ENCODE measurements around the gene SLC28A1. TPM values are rescaled to one million over a fixed set of nuclear protein-coding genes. Genes with fewer than 3 reads are reported as not detected.

The SLC28A1 gene
- total RNA-seq, 1 experiment from 2014 or later, result 1.1 TPM

DNA sequence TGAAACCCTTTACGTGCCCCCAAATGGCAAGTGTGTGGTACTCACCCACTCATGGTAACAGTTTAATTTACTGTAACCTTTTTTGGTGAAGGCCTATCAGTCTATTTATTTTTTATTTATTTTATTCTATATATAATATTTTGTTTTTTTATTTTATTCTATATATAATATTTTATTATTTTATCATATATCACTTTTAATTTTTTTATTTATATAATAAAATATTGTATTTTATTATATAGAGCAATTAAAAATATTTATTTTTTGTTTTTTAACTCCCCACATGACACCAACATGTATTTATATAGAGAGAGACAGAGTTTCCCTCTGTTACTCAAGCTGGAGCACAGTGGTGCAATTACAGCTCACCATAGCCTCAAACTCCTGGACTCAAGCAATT lies 41.4 kb downstream of the SLC28A1 start:
- Histone ChIP-seq H3K9me3 (ENCODE audit: low read length) (no peaks in the 10 kb centered on the region), H3K27ac (ENCODE audit: low read length) (no peak overlapping the region), H3F3A (ENCODE audit: low read length, unreplicated experiment) (no peaks in the 10 kb centered on the region), H3K4me3 (ENCODE audit: low read length) (no peak overlapping the region), H3K79me2 (ENCODE audit: low read length) (no peaks in the 10 kb centered on the region), H3K4me2 (ENCODE audit: low read length) (no peak overlapping the region), H2AFZ (ENCODE audit: low read length) (no peak overlapping the region), H3K9me2 (replicated peaks; ENCODE audit: low read length) (no peaks in the 10 kb centered on the region), H3K36me3 (ENCODE audit: low read depth, low read length) (no peaks in the 10 kb centered on the region), H3K27me3 (ENCODE audit: low read length) (no peaks in the 10 kb centered on the region), H4K20me1 (ENCODE audit: low read length) (no peaks in the 10 kb centered on the region), H3K9ac (ENCODE audit: low read length) (no peak overlapping the region), H3K4me1 (ENCODE audit: insufficient read depth, low read length) (peaks cover 45% of the 10 kb centered on the region)
- intact Hi-C loops (cut with micrococcal nuclease), result loop anchor here (5.0 kb wide), 1 partner anchor 339 kb away; no protein-coding TSS in a partner anchor
- TF ChIP-seq, protein P1, sequence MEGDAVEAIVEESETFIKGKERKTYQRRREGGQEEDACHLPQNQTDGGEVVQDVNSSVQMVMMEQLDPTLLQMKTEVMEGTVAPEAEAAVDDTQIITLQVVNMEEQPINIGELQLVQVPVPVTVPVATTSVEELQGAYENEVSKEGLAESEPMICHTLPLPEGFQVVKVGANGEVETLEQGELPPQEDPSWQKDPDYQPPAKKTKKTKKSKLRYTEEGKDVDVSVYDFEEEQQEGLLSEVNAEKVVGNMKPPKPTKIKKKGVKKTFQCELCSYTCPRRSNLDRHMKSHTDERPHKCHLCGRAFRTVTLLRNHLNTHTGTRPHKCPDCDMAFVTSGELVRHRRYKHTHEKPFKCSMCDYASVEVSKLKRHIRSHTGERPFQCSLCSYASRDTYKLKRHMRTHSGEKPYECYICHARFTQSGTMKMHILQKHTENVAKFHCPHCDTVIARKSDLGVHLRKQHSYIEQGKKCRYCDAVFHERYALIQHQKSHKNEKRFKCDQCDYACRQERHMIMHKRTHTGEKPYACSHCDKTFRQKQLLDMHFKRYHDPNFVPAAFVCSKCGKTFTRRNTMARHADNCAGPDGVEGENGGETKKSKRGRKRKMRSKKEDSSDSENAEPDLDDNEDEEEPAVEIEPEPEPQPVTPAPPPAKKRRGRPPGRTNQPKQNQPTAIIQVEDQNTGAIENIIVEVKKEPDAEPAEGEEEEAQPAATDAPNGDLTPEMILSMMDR (conservative IDR thresholded peaks at IDR 0.05; ENCODE audit: low read depth, low read length), result no peak
- no peak for TF ChIP-seq EZH2phosphoT487 (IDR thresholded peaks at IDR 0.05; ENCODE audit: borderline replicate concordance, low read length)
- no peak for TF ChIP-seq EZH2 (IDR thresholded peaks at IDR 0.05; ENCODE audit: low read length, unreplicated experiment)
- ChIA-PET CTCF (interaction anchor here (1.0 kb wide), 1 partner anchor 29 kb away, joined by 3 read pairs; no protein-coding TSS in a partner anchor), POLR2A (ENCODE audit: unreplicated experiment) (no interaction called here)
- BruUV-seq (replicated peaks), result no TSS peak
- no peak for ATAC-seq
- no peak for DNase-seq

DNA sequence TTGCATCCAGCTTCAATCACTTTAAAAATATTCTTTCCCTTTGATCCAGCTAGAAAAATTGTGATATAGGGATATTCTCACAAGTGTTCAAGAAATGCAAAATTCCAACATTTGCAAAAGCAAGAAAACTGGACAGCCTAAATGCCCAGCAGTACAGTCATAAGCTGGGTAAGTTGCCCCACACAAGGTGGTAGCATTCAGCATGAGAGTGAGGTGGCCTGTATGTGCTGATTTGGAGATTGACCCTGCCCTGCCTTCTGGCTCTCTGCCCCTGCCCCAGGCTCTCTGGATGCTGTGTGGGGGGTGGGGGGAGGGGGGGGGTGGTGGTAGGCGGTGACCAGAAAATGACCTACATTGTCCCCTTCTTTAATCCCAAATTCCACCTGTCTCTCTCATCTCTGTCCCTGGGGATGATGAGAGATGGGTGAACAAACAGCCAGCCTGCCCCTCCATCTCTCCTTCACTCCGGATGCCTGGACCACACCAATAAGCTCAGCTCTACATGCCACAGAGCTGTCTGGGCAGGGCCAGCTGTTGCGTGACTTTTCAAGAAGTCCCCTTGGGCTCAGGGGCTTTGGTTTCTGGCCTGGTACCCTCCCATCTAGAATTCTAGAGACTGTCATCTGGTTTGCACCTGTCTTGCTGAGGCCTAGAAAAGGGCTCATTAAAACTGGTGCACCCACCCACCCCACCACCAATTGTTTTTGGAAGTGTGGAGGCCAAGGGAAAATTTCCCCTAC lies 42.2 kb downstream of the SLC28A1 start:
- ChIA-PET CTCF (interaction anchor here (1.0 kb wide), 1 partner anchor 28 kb away, joined by 3 read pairs; no protein-coding TSS in a partner anchor), POLR2A (ENCODE audit: unreplicated experiment) (no interaction called here)
- Histone ChIP-seq H3K9me3 (ENCODE audit: low read length) (no peaks in the 10 kb centered on the region), H3K4me1 (ENCODE audit: insufficient read depth, low read length) (peaks cover 45% of the 10 kb centered on the region), H2AFZ (ENCODE audit: low read length) (no peak overlapping the region), H3K36me3 (ENCODE audit: low read depth, low read length) (no peaks in the 10 kb centered on the region), H3K9me2 (replicated peaks; ENCODE audit: low read length) (no peaks in the 10 kb centered on the region), H4K20me1 (ENCODE audit: low read length) (no peaks in the 10 kb centered on the region), H3K4me2 (ENCODE audit: low read length) (no peak overlapping the region), H3K4me3 (ENCODE audit: low read length) (no peak overlapping the region), H3K27ac (ENCODE audit: low read length) (peak overlapping the region; percentile 87), H3K27me3 (ENCODE audit: low read length) (no peaks in the 10 kb centered on the region), H3K9ac (ENCODE audit: low read length) (no peak overlapping the region), H3K79me2 (ENCODE audit: low read length) (no peaks in the 10 kb centered on the region), H3F3A (ENCODE audit: low read length, unreplicated experiment) (no peaks in the 10 kb centered on the region)
- intact Hi-C loops (cut with micrococcal nuclease), result loop anchor here (5.0 kb wide), 1 partner anchor 339 kb away; no protein-coding TSS in a partner anchor
- no peak for TF ChIP-seq EZH2 (IDR thresholded peaks at IDR 0.05; ENCODE audit: low read length, unreplicated experiment)
- DNase-seq (peak; percentile 61), ATAC-seq (no peak)
- BruUV-seq (replicated peaks), result no TSS peak

DNA sequence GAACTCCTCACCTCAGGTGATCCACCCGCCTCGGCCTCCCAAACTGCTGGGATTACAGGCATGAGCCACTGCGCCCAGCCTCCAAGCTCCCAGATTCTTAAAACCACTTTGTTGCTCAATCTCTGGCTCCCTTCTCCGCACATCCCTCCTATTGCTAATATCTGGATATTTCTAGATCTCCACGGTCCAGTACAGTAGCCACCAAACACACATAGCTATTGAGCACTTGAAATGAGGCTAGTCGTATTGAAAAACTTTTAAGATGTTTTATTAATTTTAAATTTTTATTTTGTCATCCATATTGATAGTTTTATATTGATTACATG lies 44.3 kb downstream of the SLC28A1 start:
- no TSS peak for BruUV-seq (replicated peaks)
- no peak overlapping the region for H3K4me3 ChIP-seq (ENCODE audit: low read length)
- ChIA-PET POLR2A (ENCODE audit: unreplicated experiment) (no interaction called here), CTCF (interaction anchor here (0.6 to 1.4 kb wide), 2 partner anchors 17 to 51 kb away, joined by 4 to 5 read pairs; no protein-coding TSS in a partner anchor)
- no peaks in the 10 kb centered on the region for H3K9me2 ChIP-seq (replicated peaks; ENCODE audit: low read length)
- H3K79me2 ChIP-seq (ENCODE audit: low read length), result no peaks in the 10 kb centered on the region
- H4K20me1 ChIP-seq (ENCODE audit: low read length), result no peaks in the 10 kb centered on the region
- no peak for ATAC-seq
- H3K4me1 ChIP-seq (ENCODE audit: insufficient read depth, low read length), result peaks cover 45% of the 10 kb centered on the region
- intact Hi-C loops (cut with micrococcal nuclease), result loop anchor here (1.0 to 5.0 kb wide), 4 partner anchors 84 to 342 kb away; partner anchors contain the start of genes NMB and ZNF592
- H3K9me3 ChIP-seq (ENCODE audit: low read length), result no peaks in the 10 kb centered on the region
- TF ChIP-seq, protein P1 (conservative IDR thresholded peaks at IDR 0.05; ENCODE audit: low read depth, low read length), result no peak
- no peak for TF ChIP-seq EZH2phosphoT487 (IDR thresholded peaks at IDR 0.05; ENCODE audit: borderline replicate concordance, low read length)
- no peak for TF ChIP-seq EZH2 (IDR thresholded peaks at IDR 0.05; ENCODE audit: low read length, unreplicated experiment)
- no peaks in the 10 kb centered on the region for H3K36me3 ChIP-seq (ENCODE audit: low read depth, low read length)
- H3K27me3 ChIP-seq (ENCODE audit: low read length), result no peaks in the 10 kb centered on the region
- H3K9ac ChIP-seq (ENCODE audit: low read length), result peak overlapping the region; percentile 74
- H3F3A ChIP-seq (ENCODE audit: low read length, unreplicated experiment), result no peaks in the 10 kb centered on the region
- peak overlapping the region; percentile 87 for H3K27ac ChIP-seq (ENCODE audit: low read length)
- no peak overlapping the region for H3K4me2 ChIP-seq (ENCODE audit: low read length)
- no peak overlapping the region for H2AFZ ChIP-seq (ENCODE audit: low read length)
- DNase-seq, result no peak
